DMS53 treated with DMSO at 0.1 percent for 48 hours (cell line): ENCODE measurements around the gene SLC2A11.
"Not testable (repeated sequence)": the region's sequence is repeated elsewhere in the genome, so short reads cannot be mapped to it uniquely, and the experiment has no call there.

Source experiments
- DNase-seq: peaks from one replicate; lab custom pipeline; 2025; ENCODE audit not compliant: unreplicated experiment; lab: John Stamatoyannopoulos, UW

SLC2A11 gene

GRCh38 chr22:23888615-23889401, 31.1 kb downstream of the SLC2A11 start:
- no peak for DNase-seq

- no peak for DNase-seq
Observed at GRCh38 chr22:23889620-23890019, 31.9 kb downstream of the SLC2A11 start.

- DNase-seq, result no peak
Observed at GRCh38 chr22:23891726-23892125, 34.1 kb downstream of the SLC2A11 start.

- DNase-seq, result no peak
Observed at GRCh38 chr22:23892130-23892529, 34.5 kb downstream of the SLC2A11 start.

- DNase-seq, result no peak
Observed at GRCh38 chr22:23892706-23893105, 35.0 kb downstream of the SLC2A11 start.

- DNase-seq, result no peak
Observed at GRCh38 chr22:23893121-23893944, 35.7 kb downstream of the SLC2A11 start.

GRCh38 chr22:23893945-23894709, 36.5 kb downstream of the SLC2A11 start, which contains the start of gene MIF:
Gene MIF, plus strand, starts transcription at chr22:23894383. Its CDS starts 92 bp downstream, at chr22:23894475.
- peak; percentile 65 for DNase-seq

GRCh38 chr22:23894710-23895598, 37.3 kb downstream of the SLC2A11 start:
- peak; percentile 13 for DNase-seq

- no peak for DNase-seq
Observed at GRCh38 chr22:23895599-23896144, 38.0 kb downstream of the SLC2A11 start.

- DNase-seq, result no peak
Observed at GRCh38 chr22:23896166-23896522, 38.5 kb downstream of the SLC2A11 start.

GRCh38 chr22:23896523-23897186, 39.0 kb downstream of the SLC2A11 start:
- no peak for DNase-seq

GRCh38 chr22:23897320-23897719, 39.6 kb downstream of the SLC2A11 start:
- DNase-seq, result no peak

GRCh38 chr22:23898006-23898974, 40.6 kb downstream of the SLC2A11 start:
- no peak for DNase-seq

- no peak for DNase-seq
Observed at GRCh38 chr22:23899042-23899745, 41.5 kb downstream of the SLC2A11 start.

- DNase-seq, result not testable (repeated sequence)
Observed at GRCh38 chr22:23900227-23900626, 42.6 kb downstream of the SLC2A11 start.

- no peak for DNase-seq
Observed at GRCh38 chr22:23901600-23901999, 43.9 kb downstream of the SLC2A11 start.

GRCh38 chr22:23903328-23903971, 45.8 kb downstream of the SLC2A11 start:
- DNase-seq, result no peak
